Adipocyte (in vitro differentiated cells): ENCODE results near the gene TIMP2.

Source experiments
- DNase-seq: peaks from one replicate; pipeline ENCODE4 v3.0.0-alpha.2; 2015; ENCODE audit warnings: low read depth
- H3K27me3 ChIP-seq: replicated peaks from 2 replicates; pipeline ENCODE4 v1.7.0; 2013; ENCODE audit warnings: mild to moderate bottlenecking, low read length, moderate library complexity; ENCODE audit not compliant: control insufficient read depth, insufficient read depth
- H3K36me3 ChIP-seq: 2 replicates; pipeline ENCODE4 v1.7.0; 2013; ENCODE audit warnings: low read length, mild to moderate bottlenecking, moderate library complexity; ENCODE audit not compliant: control insufficient read depth, insufficient read depth, severe bottlenecking
- H3K4me1 ChIP-seq: 2 replicates; pipeline ENCODE4 v1.7.0; 2013; ENCODE audit warnings: mild to moderate bottlenecking, low read length, moderate library complexity; ENCODE audit not compliant: control insufficient read depth, insufficient read depth
- H3K4me3 ChIP-seq: 2 replicates; pipeline ENCODE4 v1.7.0; 2013; ENCODE audit warnings: mild to moderate bottlenecking, low read length, moderate library complexity
- H3K9ac ChIP-seq: 2 replicates; pipeline ENCODE4 v1.7.0; 2013; ENCODE audit warnings: mild to moderate bottlenecking, low read length, moderate library complexity
- H3K9me3 ChIP-seq: 2 replicates; pipeline ENCODE4 v1.7.0; 2013; ENCODE audit warnings: mild to moderate bottlenecking, low read length, moderate library complexity; ENCODE audit not compliant: control insufficient read depth

TIMP2 gene

GRCh38 chr17:78826421-78826820 lies 98.8 kb downstream of the TIMP2 start:
- Histone ChIP-seq H3K9ac (no peak overlapping the region), H3K4me1 (peaks cover 4% of the 10 kb centered on the region), H3K4me3 (no peak overlapping the region), H3K27me3 (no peaks in the 10 kb centered on the region), H3K36me3 (peaks cover 91% of the 10 kb centered on the region), H3K9me3 (no peaks in the 10 kb centered on the region)
- no peak for DNase-seq

- H3K4me1 ChIP-seq, result peaks cover 4% of the 10 kb centered on the region
- no peak for DNase-seq
- H3K4me3 ChIP-seq, result no peak overlapping the region
- H3K27me3 ChIP-seq, result no peaks in the 10 kb centered on the region
- no peaks in the 10 kb centered on the region for H3K9me3 ChIP-seq
- H3K36me3 ChIP-seq, result peaks cover 90% of the 10 kb centered on the region
- no peak overlapping the region for H3K9ac ChIP-seq
Measured at GRCh38 chr17:78825696-78826095, 99.5 kb downstream of the TIMP2 start.

GRCh38 chr17:78824240-78824639 lies 100.9 kb downstream of the TIMP2 start:
- Histone ChIP-seq H3K9ac (no peak overlapping the region), H3K36me3 (peaks cover 91% of the 10 kb centered on the region), H3K27me3 (no peaks in the 10 kb centered on the region), H3K4me3 (no peak overlapping the region), H3K4me1 (peaks cover 4% of the 10 kb centered on the region), H3K9me3 (no peaks in the 10 kb centered on the region)
- no peak for DNase-seq

GRCh38 chr17:78823282-78824046 lies 101.7 kb downstream of the TIMP2 start:
- H3K27me3 ChIP-seq, result no peaks in the 10 kb centered on the region
- peaks cover 91% of the 10 kb centered on the region for H3K36me3 ChIP-seq
- no peak for DNase-seq

GRCh38 chr17:78822552-78822951 lies 102.6 kb downstream of the TIMP2 start:
- Histone ChIP-seq H3K4me1 (peaks cover 4% of the 10 kb centered on the region), H3K9ac (peak overlapping the region; percentile 14), H3K36me3 (peaks cover 91% of the 10 kb centered on the region), H3K4me3 (no peak overlapping the region), H3K9me3 (no peaks in the 10 kb centered on the region), H3K27me3 (no peaks in the 10 kb centered on the region)
- DNase-seq, result peak; percentile 94

More at GRCh38 chr17:78823282-78824046, 101.7 kb downstream of the TIMP2 start:
- peaks cover 4% of the 10 kb centered on the region for H3K4me1 ChIP-seq
- no peaks in the 10 kb centered on the region for H3K9me3 ChIP-seq
- H3K9ac ChIP-seq, result no peak overlapping the region
- H3K4me3 ChIP-seq, result no peak overlapping the region

GRCh38 chr17:78821961-78822360 lies 103.2 kb downstream of the TIMP2 start:
- Histone ChIP-seq H3K4me1 (peaks cover 4% of the 10 kb centered on the region), H3K9ac (no peak overlapping the region), H3K36me3 (peaks cover 92% of the 10 kb centered on the region), H3K4me3 (no peak overlapping the region), H3K9me3 (no peaks in the 10 kb centered on the region), H3K27me3 (no peaks in the 10 kb centered on the region)
- no peak for DNase-seq

GRCh38 chr17:78820841-78821240 lies 104.3 kb downstream of the TIMP2 start:
- Histone ChIP-seq H3K4me3 (no peak overlapping the region), H3K9me3 (no peaks in the 10 kb centered on the region), H3K4me1 (peaks cover 4% of the 10 kb centered on the region), H3K36me3 (peaks cover 89% of the 10 kb centered on the region), H3K9ac (no peak overlapping the region), H3K27me3 (no peaks in the 10 kb centered on the region)
- DNase-seq, result no peak

GRCh38 chr17:78819806-78820792 lies 105.1 kb downstream of the TIMP2 start:
- Histone ChIP-seq H3K27me3 (no peaks in the 10 kb centered on the region), H3K36me3 (peaks cover 89% of the 10 kb centered on the region)

GRCh38 chr17:78819402-78819801 lies 105.8 kb downstream of the TIMP2 start:
- H3K9ac ChIP-seq, result no peak overlapping the region
- H3K4me1 ChIP-seq, result peaks cover 4% of the 10 kb centered on the region
- H3K9me3 ChIP-seq, result no peaks in the 10 kb centered on the region
- no peaks in the 10 kb centered on the region for H3K27me3 ChIP-seq
- no peak overlapping the region for H3K4me3 ChIP-seq
- DNase-seq, result no peak
- H3K36me3 ChIP-seq, result peaks cover 89% of the 10 kb centered on the region

More at GRCh38 chr17:78819806-78820792, 105.1 kb downstream of the TIMP2 start:
- no peak overlapping the region for H3K9ac ChIP-seq
- H3K4me1 ChIP-seq, result peaks cover 4% of the 10 kb centered on the region
- no peak overlapping the region for H3K4me3 ChIP-seq
- H3K9me3 ChIP-seq, result no peaks in the 10 kb centered on the region
- no peak for DNase-seq

GRCh38 chr17:78818932-78819331 lies 106.3 kb downstream of the TIMP2 start:
- H3K27me3 ChIP-seq, result no peaks in the 10 kb centered on the region
- peaks cover 4% of the 10 kb centered on the region for H3K4me1 ChIP-seq
- H3K4me3 ChIP-seq, result no peak overlapping the region
- H3K9me3 ChIP-seq, result no peaks in the 10 kb centered on the region
- H3K36me3 ChIP-seq, result peaks cover 89% of the 10 kb centered on the region
- H3K9ac ChIP-seq, result no peak overlapping the region
- no peak for DNase-seq

- H3K4me1 ChIP-seq, result peaks cover 9% of the 10 kb centered on the region
- DNase-seq, result no peak
- peaks cover 89% of the 10 kb centered on the region for H3K36me3 ChIP-seq
- no peaks in the 10 kb centered on the region for H3K27me3 ChIP-seq
- no peaks in the 10 kb centered on the region for H3K9me3 ChIP-seq
- H3K4me3 ChIP-seq, result no peak overlapping the region
- no peak overlapping the region for H3K9ac ChIP-seq
Measured at GRCh38 chr17:78818152-78818846, 106.9 kb downstream of the TIMP2 start.
